HG02571 (cell line): Measurements from ENCODE around the gene PLCB1.

ENCODE experiments used
- ATAC-seq: cut with Tn5 transposase; IDR thresholded peaks from one replicate; pipeline ENCODE4 v1.9.1; 2021; ENCODE audit warnings: mild to moderate bottlenecking, moderate library complexity; ENCODE audit not compliant: unreplicated experiment

Gene PLCB1

DNA sequence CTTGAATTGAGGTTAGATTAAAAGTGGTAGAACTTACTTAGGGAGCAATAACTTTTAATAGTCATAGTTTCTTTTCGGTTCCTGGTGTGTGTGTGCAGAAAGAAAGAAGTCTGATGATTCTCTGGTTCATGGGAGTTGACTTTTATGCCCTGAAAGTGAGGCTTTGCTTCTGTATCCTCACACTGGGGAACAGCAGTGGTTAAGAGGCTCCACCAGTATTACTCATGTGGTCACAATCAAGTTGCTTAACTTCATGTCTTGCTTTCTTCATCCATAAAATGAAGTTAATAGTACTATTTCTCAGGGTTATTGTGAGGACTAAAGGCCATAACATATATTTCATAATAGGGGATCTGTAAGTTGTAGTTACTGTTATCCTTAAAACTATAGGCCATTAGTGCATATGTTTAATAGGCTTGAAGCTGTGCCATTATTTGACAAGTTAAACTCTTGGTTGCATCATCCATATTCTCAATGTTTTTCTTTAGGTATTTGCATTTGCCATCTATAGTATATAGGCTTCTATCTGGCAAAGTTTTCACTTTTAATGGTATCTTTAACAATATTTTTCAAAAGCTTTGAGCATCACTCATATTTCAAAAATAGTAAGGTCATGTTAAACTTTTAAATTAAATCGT lies 262.4 kb downstream of the PLCB1 start:
- no peak for ATAC-seq

DNA sequence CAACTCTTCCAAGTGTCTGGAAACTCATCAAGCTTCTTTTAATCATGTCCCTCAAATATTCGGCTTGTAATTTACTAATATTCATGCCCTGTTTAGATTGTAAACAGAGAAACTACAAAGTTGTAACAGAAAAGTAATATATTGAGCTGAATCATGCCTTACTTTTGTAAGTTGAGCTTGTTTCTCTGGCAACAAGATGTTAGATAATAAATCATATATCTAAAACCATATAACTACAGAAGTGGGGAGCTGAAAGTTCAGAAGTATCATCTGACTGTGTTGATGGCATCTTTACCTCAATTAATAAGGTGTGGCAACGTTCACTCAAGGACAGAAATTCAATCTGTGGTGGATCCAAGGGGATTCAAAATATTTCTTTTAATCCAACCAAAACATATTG lies 263.9 kb downstream of the PLCB1 start:
- ATAC-seq, result no peak

GRCh38 chr20:8398263-8399051 lies 266.4 kb downstream of the PLCB1 start:
- no peak for ATAC-seq

DNA sequence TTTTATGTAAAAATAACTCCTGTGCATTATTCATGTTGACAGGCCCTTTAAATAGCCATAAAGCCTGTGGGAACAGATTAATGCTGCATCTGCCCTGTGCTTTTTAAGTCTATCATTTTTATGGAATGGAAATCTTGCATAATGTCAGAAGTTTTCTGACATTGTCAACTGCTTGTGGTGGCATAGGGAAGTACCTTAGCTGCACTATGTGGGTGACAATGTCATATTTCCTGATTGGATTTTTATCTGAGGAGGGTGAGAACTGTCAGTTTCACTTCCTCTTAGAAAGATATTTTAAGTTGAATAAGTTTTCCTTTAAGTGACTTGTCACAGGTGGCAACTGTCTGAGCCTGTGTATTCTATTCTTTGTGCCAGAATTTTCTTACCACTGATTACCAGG lies 267.9 kb downstream of the PLCB1 start:
- ATAC-seq, result peak; percentile 98

DNA sequence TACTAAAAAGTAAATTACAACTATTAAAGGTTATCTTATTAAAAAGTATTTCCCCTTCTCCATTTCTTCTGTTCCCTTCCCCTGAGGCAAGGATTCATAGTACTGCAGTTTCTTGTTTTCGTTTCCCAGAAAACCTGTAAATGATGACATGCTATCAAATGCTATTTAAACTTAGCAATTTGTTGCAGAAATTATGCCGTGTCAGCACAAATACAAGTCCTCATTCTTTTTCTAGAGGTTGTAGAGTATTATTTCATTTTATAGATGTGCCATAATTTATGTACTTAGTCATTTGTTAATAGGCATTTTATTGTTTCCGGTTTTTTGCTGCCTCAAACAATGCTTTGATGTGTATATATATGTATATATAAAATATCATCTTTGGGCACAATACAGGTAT lies 268.4 kb downstream of the PLCB1 start:
- ATAC-seq, result no peak

DNA sequence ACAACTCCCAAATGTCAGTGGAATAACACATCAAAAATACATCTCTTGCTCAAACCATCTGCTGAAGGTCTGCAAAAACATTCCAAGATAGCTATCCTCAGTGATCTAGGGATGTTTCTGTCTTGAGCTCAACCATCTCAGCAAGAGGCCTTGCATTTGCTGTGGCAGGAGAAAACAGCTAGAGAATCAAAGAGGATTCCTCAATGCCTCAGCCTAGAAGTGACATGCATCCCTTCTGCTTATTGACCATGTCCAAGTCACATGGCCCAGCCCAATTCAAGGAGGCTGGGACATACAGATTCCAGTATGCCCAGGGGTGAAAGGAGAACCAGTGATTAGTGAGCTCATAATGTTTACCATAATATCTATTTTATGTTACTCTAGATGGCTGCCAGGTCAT lies 269.5 kb downstream of the PLCB1 start:
- no peak for ATAC-seq

DNA sequence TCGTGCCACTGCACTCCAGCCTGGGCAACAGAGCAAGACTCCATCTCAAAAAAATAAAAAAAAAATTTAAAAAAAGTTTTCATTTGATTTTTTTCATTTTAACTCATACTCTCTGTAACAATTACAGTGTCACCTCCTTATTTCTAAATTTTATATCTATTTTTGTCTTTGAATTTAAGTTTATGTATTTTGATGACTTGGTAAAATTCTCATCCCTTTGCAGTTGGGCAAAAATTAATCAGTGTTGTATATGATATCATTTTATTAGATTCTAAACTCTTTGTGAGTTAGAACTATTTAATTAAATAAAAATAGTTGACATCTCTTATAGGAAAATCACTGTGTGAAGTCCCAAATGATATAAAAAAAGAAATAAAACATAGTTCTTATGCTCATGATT lies 270.7 kb downstream of the PLCB1 start:
- ATAC-seq, result no peak

GRCh38 chr20:8404912-8405635 lies 273.0 kb downstream of the PLCB1 start:
- no peak for ATAC-seq

DNA sequence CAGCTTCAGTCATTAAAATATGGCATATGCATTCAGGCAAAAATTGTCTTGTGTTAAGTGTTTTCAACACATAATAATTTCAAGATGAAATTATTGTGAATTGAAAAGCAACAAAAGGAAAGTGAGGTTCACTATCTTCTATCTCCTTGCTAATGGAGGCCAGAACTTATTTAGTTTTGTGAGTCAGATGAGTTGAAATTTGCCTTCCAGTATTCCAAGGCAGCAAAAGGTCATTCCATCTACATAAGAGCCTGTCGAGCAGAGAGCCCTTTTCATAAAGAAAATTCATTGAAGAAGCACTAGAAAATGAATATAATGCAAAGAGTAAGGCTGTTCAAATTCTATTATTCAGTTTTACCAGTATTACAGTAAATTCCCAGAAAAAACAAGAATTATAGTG lies 274.3 kb downstream of the PLCB1 start:
- no peak for ATAC-seq

GRCh38 chr20:8408587-8409307 lies 276.7 kb downstream of the PLCB1 start:
- no peak for ATAC-seq

- ATAC-seq, result no peak
These were observed 281.6 kb downstream of the PLCB1 start for GRCh38 chr20:8413691-8414090.

DNA sequence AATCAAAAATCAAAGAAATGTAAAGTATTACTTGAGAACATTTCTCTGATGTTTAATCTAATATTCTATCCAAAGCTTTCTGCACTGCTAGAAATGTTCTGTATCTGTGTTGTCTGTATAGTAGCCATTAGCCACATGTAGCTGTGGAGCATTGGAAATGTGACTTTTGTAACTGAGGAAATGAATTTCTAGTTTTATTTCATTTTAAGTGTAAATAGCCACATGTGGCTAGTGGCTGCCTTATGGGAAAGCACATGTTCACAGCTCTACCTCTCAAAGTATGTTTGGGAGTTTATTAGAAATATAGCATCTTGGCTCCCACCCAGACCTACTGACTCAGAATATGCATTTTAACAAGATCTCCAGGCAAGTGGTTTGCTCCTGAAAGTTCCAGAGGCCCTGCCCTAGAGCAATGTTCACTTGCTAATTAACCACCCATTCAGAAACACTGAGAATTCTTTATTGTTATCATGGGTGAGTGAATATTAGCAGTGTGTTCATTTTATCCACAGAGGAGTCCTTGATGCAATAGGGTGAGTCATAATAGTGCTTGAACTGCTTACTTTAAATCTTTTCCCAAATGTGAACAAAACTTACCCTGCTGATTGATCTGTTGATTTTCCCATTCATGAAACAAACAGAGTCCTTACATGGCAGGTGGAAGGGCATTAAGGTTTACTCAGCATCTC lies 282.7 kb downstream of the PLCB1 start:
- ATAC-seq, result no peak

DNA sequence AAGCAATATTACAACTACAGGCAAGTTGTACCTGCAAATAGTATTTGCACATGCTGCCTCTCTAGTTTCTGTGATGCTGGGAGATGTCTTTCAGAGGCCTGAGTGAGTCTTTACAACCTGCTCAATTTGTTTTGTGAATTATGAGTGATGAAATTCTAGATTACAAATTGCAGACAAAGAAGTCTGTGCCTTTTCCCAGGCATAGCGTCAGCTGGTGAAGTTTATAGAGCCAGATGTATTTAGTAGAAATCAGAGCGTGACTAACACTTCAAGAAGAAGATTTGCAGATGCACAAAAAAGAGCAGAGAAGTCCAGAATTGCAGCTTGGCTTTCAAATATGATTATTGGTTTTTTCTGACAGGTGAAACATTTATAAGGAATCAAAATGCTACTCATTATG lies 289.9 kb downstream of the PLCB1 start:
- no peak for ATAC-seq

GRCh38 chr20:8423482-8423881 lies 291.4 kb downstream of the PLCB1 start:
- ATAC-seq, result no peak

DNA sequence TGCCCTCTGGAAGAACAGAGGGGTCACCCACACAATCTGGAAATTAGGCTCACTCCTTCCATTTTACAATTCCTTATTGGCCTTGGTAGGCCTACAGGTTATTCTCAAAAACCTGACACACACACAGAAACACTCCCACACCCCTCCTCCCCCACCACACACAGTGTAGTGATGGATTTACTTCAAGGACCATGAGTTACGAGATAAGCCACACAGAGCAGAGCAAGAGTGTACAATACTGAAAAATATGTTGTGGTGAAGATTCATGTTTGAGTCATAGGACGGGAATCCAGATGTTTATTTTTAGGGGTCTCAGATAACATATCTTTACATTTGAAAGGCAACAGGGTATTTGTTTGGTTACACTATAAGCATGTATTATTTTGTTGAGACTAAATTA lies 291.9 kb downstream of the PLCB1 start:
- ATAC-seq, result no peak

DNA sequence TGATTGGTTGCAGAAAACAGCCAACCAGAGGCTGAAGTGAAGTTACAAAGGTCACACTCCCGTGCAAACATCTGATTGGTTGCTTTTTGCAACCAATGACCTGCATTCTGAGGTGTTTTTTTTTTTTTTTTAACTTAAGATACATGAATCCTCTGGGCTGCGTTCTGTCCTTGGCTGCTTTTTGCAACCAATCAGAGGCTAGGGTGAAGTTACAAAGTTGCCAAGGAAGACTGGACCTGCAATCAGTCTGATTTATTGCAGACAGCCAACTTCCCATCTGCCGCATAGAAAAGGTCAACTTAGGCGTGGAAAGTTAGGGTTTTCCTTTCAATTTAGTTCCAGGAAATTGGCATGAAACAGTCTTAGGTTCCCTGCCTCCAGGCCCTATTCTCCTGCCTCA lies 292.9 kb downstream of the PLCB1 start:
- ATAC-seq, result no peak

DNA sequence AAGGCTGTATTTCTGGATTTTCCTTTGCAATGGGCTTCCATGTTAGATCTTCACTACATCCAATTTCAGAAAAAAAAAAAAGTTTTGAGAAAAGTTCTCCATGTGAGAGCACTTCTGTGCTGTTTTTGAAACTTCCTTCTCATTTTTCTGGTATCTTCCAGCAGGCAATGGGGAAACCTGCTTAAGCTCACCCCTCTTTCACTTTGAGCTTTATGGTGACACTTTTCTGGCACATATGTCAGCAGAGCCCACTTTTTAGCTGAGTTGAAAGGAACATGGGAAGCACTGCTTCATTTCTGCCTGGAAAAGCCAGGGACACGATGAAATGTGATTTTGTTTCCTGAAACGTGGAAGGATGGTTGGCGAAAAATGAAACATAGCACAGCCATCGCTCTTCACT lies 293.7 kb downstream of the PLCB1 start:
- ATAC-seq, result no peak

- ATAC-seq, result no peak
These were observed 295.5 kb downstream of the PLCB1 start for GRCh38 chr20:8427419-8428040.

GRCh38 chr20:8428988-8429387 lies 296.9 kb downstream of the PLCB1 start:
- no peak for ATAC-seq
